ENCODE results near the gene RPS6KB2.

GRCh38 chr11:67420646-67421429 is 7.5 kb upstream of the RPS6KB2 start:
- peak; percentile 20 for TF ChIP-seq POLR2A (IDR thresholded peaks at IDR 0.05)
- peak; percentile 73 to 77 (median 75) for TF ChIP-seq POLR2AphosphoS5 (IDR thresholded peaks at IDR 0.05)
